Peyer's patch (tissue), 4 donors: ENCODE results near the gene RPGR.

Experiments
- POLR2A ChIP-seq, 2 donors: fragments of 450-650 bp; IDR thresholded peaks; one replicate each; pipeline ENCODE4 v1.5.1; 2017; ENCODE audit warnings: antibody characterized with exemption in 2 of 2, mild to moderate bottlenecking in 2 of 2, moderate library complexity in 2 of 2
- TF ChIP-seq, protein P1 (sequence below), 6 experiments: fragments of 450-650 bp in 4 of 6; fragments of 200-600 bp in 2 of 6; sonication (generic) in 1 of 6; IDR thresholded peaks; one replicate each; pipeline ENCODE4 v1.5.1; 2017 to 2019; ENCODE audit warnings: antibody characterized with exemption in 6 of 6, mild to moderate bottlenecking in 3 of 6, moderate library complexity in 1 of 6

- TF ChIP-seq, protein P1, sequence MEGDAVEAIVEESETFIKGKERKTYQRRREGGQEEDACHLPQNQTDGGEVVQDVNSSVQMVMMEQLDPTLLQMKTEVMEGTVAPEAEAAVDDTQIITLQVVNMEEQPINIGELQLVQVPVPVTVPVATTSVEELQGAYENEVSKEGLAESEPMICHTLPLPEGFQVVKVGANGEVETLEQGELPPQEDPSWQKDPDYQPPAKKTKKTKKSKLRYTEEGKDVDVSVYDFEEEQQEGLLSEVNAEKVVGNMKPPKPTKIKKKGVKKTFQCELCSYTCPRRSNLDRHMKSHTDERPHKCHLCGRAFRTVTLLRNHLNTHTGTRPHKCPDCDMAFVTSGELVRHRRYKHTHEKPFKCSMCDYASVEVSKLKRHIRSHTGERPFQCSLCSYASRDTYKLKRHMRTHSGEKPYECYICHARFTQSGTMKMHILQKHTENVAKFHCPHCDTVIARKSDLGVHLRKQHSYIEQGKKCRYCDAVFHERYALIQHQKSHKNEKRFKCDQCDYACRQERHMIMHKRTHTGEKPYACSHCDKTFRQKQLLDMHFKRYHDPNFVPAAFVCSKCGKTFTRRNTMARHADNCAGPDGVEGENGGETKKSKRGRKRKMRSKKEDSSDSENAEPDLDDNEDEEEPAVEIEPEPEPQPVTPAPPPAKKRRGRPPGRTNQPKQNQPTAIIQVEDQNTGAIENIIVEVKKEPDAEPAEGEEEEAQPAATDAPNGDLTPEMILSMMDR (IDR thresholded peaks at IDR 0.05) = no peak
- TF ChIP-seq POLR2A (IDR thresholded peaks at IDR 0.05) = no peak
Observed at GRCh38 chrX:38247051-38247450, 80.3 kb downstream of the RPGR start.
